HG02943 (cell line): ENCODE measurements around the gene PLP2.

Experiments used
- ATAC-seq: cut with Tn5 transposase; IDR thresholded peaks from one replicate; pipeline ENCODE4 v1.9.1; 2021; ENCODE audit warnings: mild to moderate bottlenecking, low read depth, moderate library complexity; ENCODE audit not compliant: unreplicated experiment

Gene PLP2

DNA sequence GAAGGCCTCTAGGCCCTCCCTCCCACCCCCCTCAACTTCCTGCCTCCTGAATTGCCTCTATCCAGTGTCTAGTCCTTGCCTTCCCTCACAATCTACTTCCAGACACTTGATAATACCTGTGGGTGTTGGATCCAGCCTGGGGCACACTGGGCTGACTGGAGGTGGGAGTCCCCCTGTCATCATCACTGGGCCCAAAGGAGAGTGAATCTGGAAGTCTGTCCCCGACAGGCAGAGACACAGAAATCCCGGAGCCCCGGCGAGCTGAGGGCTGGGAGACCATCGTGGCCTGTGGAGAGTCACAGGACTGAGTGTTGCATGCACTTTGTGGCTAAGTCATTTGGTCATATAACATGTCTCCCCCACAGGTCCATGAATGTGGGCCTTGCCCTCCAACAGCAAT, 36.7 kb downstream of the PLP2 start:
- ATAC-seq, result no peak

DNA sequence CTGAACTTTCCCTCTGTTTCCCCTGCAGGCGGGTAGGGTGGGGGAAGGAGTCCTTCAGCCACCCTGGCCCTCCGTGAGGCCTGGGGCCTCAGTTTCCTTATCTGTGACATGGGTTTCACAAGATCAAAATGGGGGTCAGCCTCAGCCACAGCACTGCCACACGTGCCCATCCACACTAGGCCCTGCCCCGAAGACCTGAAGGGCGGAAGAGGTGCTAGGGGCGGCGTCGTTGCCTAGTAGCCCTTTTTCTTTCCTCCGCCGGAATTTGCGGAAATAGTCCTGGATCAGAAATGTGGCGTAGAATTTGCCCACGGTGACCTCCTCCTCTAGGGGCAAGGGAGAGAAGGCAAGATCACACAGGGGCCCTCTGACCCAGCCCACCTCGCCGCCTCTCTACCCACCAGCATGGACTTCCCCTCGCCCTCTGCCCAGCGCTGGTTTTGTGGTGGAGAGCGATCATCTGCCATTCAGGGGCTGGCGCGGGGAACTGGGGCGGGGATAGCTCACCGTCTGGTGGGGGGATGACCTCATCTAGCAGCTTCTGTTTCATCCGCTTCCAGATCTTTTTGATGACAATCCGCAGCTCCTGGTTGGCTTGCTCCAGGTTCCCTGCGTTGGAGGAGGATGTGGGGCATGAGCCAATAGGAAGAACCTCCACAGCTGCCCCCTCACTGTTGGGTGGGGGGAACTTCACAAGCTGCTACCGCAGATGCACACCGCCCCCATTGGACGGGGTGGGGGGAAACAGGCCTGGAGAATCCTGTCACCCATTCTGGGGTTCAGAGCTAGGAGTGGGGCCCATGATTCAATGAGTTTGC, 37.9 kb downstream of the PLP2 start:
- ATAC-seq, result no peak

DNA sequence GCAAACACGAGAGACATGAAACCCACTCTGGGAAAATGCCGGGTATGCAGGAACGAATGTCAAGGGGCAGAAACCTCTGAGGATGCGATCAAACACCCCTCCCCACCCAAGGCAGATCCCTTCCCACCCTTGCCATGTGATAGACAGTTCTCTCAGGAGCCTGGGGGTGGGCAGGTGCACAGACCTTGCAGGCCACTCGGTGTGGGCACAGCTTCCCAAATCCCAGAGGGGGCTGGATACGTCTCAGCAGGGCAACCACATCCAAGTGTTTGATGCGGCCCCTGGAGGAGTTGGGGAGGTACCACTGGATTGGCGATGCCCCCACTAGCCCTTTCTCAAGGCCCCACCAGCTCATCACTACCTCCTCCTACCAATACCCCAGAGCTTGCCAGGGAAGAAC, 38.7 kb downstream of the PLP2 start:
- no peak for ATAC-seq

DNA sequence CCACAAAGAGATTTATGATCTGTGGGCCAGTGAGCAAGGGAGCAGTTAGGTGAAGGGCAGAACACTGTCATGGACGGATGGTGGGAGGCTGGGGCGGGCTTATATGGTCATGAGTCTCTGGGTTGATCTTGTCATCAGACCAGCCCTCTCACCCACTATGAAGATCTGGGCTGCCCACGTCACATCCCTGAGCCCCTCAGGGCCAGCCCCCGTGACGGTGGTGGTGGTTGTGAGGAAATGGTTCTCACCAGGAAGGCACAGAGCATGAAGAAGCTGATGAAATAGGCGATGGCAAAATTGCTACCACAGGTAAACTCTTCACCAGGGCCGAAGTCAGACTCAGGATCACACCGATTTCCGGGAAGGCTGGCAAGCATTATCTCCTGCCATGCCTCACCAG, 39.4 kb downstream of the PLP2 start:
- no peak for ATAC-seq

DNA sequence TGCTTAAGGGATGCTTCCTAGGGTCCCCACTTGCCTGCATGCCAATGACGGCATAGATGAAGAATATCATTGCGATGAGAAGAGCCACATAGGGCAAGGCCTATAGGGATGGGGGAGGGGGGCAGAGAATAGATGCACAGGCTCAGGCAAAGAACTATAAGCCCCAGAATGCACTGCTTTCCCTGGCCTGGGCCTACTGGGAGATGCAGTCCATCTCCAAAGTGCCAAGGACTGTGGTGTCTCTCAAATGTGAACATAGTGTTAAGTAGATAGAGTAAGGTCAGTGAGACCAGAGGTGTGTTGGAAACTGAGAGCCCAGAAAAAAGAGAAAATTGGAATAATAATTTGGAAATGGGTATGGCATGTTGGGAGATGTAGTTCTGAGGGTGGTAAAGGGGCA, 40.5 kb downstream of the PLP2 start:
- no peak for ATAC-seq

DNA sequence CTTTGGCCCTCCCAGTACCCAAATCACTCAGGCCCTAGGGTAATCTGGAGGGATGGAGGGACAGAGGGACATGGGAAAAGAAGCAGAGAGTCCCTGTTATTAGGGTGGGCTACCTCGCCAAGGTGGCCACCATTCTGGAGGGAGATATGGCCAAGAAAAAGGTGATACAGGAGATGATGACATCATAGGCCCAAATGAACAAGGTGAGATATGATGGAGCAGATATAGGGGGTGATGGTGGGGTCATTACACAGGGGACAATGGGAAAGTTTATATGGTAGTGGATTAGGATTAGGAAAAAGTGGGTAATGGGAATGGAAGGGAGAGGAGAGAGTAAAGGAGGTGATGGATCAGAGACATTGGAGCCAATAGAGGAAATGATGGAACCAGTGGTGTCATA, 41.2 kb downstream of the PLP2 start:
- no peak for ATAC-seq

DNA sequence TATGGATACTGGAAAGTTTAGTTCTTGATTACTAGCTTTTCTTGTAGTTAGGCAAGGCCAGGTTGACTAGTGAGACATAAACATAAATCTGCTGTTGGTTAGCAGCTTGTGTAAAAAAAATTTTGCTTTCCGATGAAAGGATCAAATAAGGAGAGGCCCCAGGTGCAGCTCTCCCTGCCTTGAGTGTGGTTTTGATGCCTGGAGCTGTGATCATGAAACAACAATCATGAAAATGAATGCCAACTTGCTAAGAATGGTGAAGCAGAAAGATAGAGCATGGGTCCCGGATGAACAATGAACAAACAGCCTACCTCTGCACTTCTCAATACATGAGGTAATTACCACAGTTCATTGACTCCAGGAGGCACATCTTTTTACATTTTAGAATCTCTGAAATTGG, 42.7 kb downstream of the PLP2 start:
- ATAC-seq, result no peak

DNA sequence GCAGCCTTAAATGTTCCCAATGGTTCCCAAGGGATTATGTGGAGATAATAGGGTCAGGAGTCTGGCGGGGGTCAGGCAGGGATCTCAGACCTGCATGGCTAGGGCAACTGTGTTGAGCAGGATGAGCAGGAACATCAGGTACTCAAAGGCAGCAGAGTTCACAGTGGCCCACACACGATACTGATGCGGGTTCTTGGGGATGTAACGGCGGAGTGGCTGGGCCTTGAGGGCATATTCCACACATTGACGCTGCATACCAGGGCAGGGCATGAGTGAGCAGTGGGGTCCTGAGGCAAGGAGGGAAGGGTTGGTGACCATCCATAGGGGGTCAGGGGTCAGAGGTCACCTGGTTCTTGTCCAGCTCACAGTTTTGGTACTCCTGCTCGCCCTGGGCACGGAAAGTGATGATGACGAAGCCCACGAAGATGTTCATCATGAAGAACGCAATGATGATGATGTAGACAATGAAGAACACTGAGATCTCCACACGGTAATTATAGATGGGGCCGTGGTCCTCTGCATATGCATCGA, 43.4 kb downstream of the PLP2 start:
- ATAC-seq, result no peak

DNA sequence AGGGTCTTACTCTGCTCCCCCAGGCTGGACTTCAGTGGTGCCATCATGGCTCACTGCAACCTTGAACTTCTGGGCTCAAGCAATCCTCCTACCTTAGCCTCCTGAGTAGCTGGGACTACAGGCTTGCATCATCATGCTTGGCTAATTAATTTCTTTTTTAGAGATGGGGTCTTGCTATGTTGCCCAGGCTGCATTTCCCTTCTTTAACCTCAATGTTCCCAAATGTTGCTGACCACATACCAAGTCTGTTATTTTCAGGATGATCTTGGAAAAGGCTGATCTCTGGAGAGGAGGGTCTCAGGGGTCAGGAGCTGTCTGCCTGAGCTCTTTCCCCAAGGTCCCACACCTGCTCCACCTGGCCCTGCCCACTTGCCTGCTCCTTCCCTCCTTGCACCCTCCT, 48.4 kb downstream of the PLP2 start:
- ATAC-seq, result no peak

DNA sequence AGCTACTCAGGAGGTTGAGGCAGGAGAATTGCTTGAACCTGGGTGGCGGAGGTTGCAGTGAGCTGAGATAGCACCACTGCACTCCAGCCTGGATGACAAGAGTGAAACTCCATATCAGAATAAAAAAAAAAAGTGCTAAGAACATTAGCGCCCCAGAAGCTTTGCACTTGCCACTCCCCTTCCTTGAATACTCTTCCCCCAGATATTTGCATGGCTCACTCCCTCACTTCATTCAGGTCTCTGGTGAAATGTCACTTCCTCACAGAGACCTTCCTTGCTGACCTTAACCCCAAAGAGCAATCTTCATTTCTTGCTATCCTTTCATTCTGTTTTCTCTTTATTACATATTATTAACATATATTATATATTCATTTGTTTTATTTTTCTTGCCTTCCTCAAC, 50.2 kb downstream of the PLP2 start:
- no peak for ATAC-seq
